Measurements from ENCODE around the gene PTPRN2. TPM values are rescaled to one million over a fixed set of nuclear protein-coding genes. Genes with fewer than 3 reads are reported as not detected.

PTPRN2 gene
- total RNA-seq, 1 experiment from 2014 or later: 2.1 TPM

GRCh38 chr7:157770716-157771320 is 816.8 kb downstream of the PTPRN2 start:
- Histone ChIP-seq H3K4me3 (replicated peaks in 1 of 2; ENCODE audit: low read depth in 1 of 2, low read length in 2 of 2) (no peak overlapping the region), H3K9me3 (ENCODE audit: control insufficient read depth in 1 of 2, insufficient read depth in 1 of 2, low read depth in 1 of 2, low read length in 2 of 2) (peaks cover 3 to 7% of the 10 kb centered on the region in 2 experiments; a peak in 3 of 4 replicates), H3K27ac (ENCODE audit: low read depth, low read length) (no peak overlapping the region), H3K79me2 (ENCODE audit: insufficient read depth, low read length) (no peaks in the 10 kb centered on the region), H3K4me1 (ENCODE audit: control insufficient read depth in 1 of 2, insufficient read depth in 2 of 2, low read length in 2 of 2) (no peaks in the 10 kb centered on the region), H3K27me3 (ENCODE audit: insufficient read depth, low read length) (0 out of 2 replicates have a peak, but pooled peaks cover 3% of the 10 kb centered on the region), H4K20me1 (ENCODE audit: insufficient read depth) (no peaks in the 10 kb centered on the region), H3K9me2 (ENCODE audit: insufficient read depth) (no peaks in the 10 kb centered on the region), H2AFZ (ENCODE audit: low read depth, low read length, poor library complexity, severe bottlenecking) (no peak overlapping the region), H3K36me3 (ENCODE audit: control insufficient read depth in 1 of 2, insufficient read depth in 2 of 2, low read length in 2 of 2) (no peaks in the 10 kb centered on the region), H3K4me2 (ENCODE audit: low read length) (no peak overlapping the region), H3K9ac (ENCODE audit: low read length) (no peak overlapping the region)
- TF ChIP-seq CEBPB (IDR thresholded peaks at IDR 0.05; ENCODE audit: low read depth): no peak
- peak; percentile 27 for TF ChIP-seq YY1 (IDR thresholded peaks at IDR 0.05; ENCODE audit: extremely low read depth, insufficient replicate concordance, low read depth, low read length)
- CTCF ChIA-PET: no interaction called here
- RAD21 ChIA-PET (ENCODE audit: low non-redundant PET in 1 of 2, low total read pairs in 2 of 2, uncharacterized antibody in 2 of 2, unreplicated experiment in 2 of 2): no interaction called here
- DNase-seq (ENCODE audit: low read depth, low spot score): no peak
- POLR2A ChIA-PET: no interaction called here
- intact Hi-C loops (cut with micrococcal nuclease): no loop called here
- no TSS peak for BruUV-seq (replicated peaks)
- no peak for ATAC-seq

- H3K27ac ChIP-seq (ENCODE audit: low read depth, low read length): no peak overlapping the region
- ATAC-seq (no peak), DNase-seq (ENCODE audit: low read depth, low spot score) (no peak)
- H2AFZ ChIP-seq (ENCODE audit: low read depth, low read length, poor library complexity, severe bottlenecking): no peak overlapping the region
- H3K4me2 ChIP-seq (ENCODE audit: low read length): no peak overlapping the region
- no peaks in the 10 kb centered on the region for H3K4me1 ChIP-seq (ENCODE audit: control insufficient read depth in 1 of 2, insufficient read depth in 2 of 2, low read length in 2 of 2)
- no peaks in the 10 kb centered on the region for H3K79me2 ChIP-seq (ENCODE audit: insufficient read depth, low read length)
- H3K9me2 ChIP-seq (ENCODE audit: insufficient read depth): no peaks in the 10 kb centered on the region
- H3K9me3 ChIP-seq (ENCODE audit: control insufficient read depth in 1 of 2, insufficient read depth in 1 of 2, low read depth in 1 of 2, low read length in 2 of 2): peaks cover 3 to 9% of the 10 kb centered on the region in 2 experiments; a peak in 3 of 4 replicates
- 0 out of 2 replicates have a peak, but pooled peaks cover 2% of the 10 kb centered on the region for H3K27me3 ChIP-seq (ENCODE audit: insufficient read depth, low read length)
- H3K4me3 ChIP-seq (replicated peaks in 1 of 2; ENCODE audit: low read depth in 1 of 2, low read length in 2 of 2): no peak overlapping the region
- ChIA-PET RAD21 (ENCODE audit: low non-redundant PET in 1 of 2, low total read pairs in 2 of 2, uncharacterized antibody in 2 of 2, unreplicated experiment in 2 of 2) (no interaction called here), CTCF (no interaction called here), POLR2A (no interaction called here)
- H4K20me1 ChIP-seq (ENCODE audit: insufficient read depth): no peaks in the 10 kb centered on the region
- no peaks in the 10 kb centered on the region for H3K36me3 ChIP-seq (ENCODE audit: control insufficient read depth in 1 of 2, insufficient read depth in 2 of 2, low read length in 2 of 2)
- no peak overlapping the region for H3K9ac ChIP-seq (ENCODE audit: low read length)
- BruUV-seq (replicated peaks): no TSS peak
- intact Hi-C loops (cut with micrococcal nuclease): no loop called here
- no peak for TF ChIP-seq ELF1 (IDR thresholded peaks at IDR 0.05; ENCODE audit: borderline replicate concordance, low read depth)
- TF ChIP-seq CBX3 (IDR thresholded peaks at IDR 0.05; ENCODE audit: low read depth): no peak
- no peak for TF ChIP-seq CEBPB (IDR thresholded peaks at IDR 0.05; ENCODE audit: low read depth)
- no peak for TF ChIP-seq EZH2 (IDR thresholded peaks at IDR 0.05)
- TF ChIP-seq SIN3A (IDR thresholded peaks at IDR 0.05; ENCODE audit: low read depth): no peak
- TF ChIP-seq TCF7L2 (IDR thresholded peaks at IDR 0.05; ENCODE audit: borderline replicate concordance, extremely low read depth, insufficient read depth, insufficient read length): no peak
- no peak for TF ChIP-seq MAX (IDR thresholded peaks at IDR 0.05)
- no peak for TF ChIP-seq EZH2phosphoT487 (IDR thresholded peaks at IDR 0.05; ENCODE audit: borderline replicate concordance)
- no peak for TF ChIP-seq ZBTB33 (IDR thresholded peaks at IDR 0.05; ENCODE audit: extremely low read depth, insufficient replicate concordance, low read length)
- no peak for TF ChIP-seq ATF3 (IDR thresholded peaks at IDR 0.05)
- no peak for TF ChIP-seq ZNF274 (IDR thresholded peaks at IDR 0.05; ENCODE audit: low read depth, low read length)
- TF ChIP-seq JUND (IDR thresholded peaks at IDR 0.05): no peak
- no peak for TF ChIP-seq CTCF (IDR thresholded peaks at IDR 0.05 in 2 of 3, conservative IDR thresholded peaks at IDR 0.05 in 1 of 3; ENCODE audit: borderline replicate concordance in 1 of 3, insufficient read depth in 1 of 3, low read depth in 2 of 3, low read length in 2 of 3)
- TF ChIP-seq RAD21 (IDR thresholded peaks at IDR 0.05; ENCODE audit: low read depth): no peak
Observed at GRCh38 chr7:157769526-157770215, 818.0 kb downstream of the PTPRN2 start.
